HEK293 (cell line): Measurements from ENCODE around the gene ALOX15.

ENCODE experiments used
- CTCF ChIA-PET: fragments of 350-600 bp; formaldehyde crosslinking; extraction: SDS; loops from one replicate; lab custom pipeline; 2021; ENCODE audit warnings: antibody characterized with exemption; lab: Yijun Ruan, JAX
- POLR2A ChIA-PET: fragments of 300-600 bp; formaldehyde crosslinking; extraction: SDS; loops from one replicate; lab custom pipeline; 2020; ENCODE audit warnings: antibody characterized with exemption, inconsistent platforms; lab: Yijun Ruan, JAX
- H3K27ac ChIP-seq: fragments of 200-500 bp; sonication (Bioruptor generic); 2 replicates; pipeline ENCODE4 v1.5.1; 2014; ENCODE audit warnings: low read depth, low read length, control low read depth, inconsistent platforms; ENCODE audit errors: extremely low read depth
- H3K36me3 ChIP-seq, 2 experiments: fragments of 200-500 bp in 1 of 2; sonication (Bioruptor generic) in 1 of 2; 1 replicate in 1 of 2; 2 replicates in 1 of 2; pipeline ENCODE4 v1.5.1; 2014 to 2017; ENCODE audit warnings: inconsistent platforms in 2 of 2, low read length in 2 of 2; ENCODE audit not compliant: control insufficient read depth in 2 of 2, insufficient read depth in 1 of 2
- H3K4me1 ChIP-seq: fragments of 200-500 bp; sonication (Bioruptor generic); 2 replicates; pipeline ENCODE4 v1.5.1; 2014; ENCODE audit warnings: mild to moderate bottlenecking, low read length, inconsistent platforms; ENCODE audit not compliant: control insufficient read depth, insufficient read depth
- H3K4me3 ChIP-seq: 2 replicates; pipeline ENCODE4 v1.5.1; 2011; ENCODE audit warnings: low read depth, mild to moderate bottlenecking, control low read depth, low read length, moderate library complexity
- H3K9me3 ChIP-seq: fragments of 200-500 bp; sonication (Bioruptor generic); 2 replicates; pipeline ENCODE4 v1.5.1; 2014; ENCODE audit warnings: low read depth, low read length, inconsistent platforms; ENCODE audit not compliant: control insufficient read depth, insufficient read depth
- EGR2 ChIP-seq: fragments of 450-650 bp; formaldehyde crosslinking; IDR thresholded peaks from 2 replicates; pipeline ENCODE4 v1.5.1; 2016; ENCODE audit warnings: low read depth, missing biosample characterization, missing genetic modification characterization
- HOXA7 ChIP-seq: sonication (generic); formaldehyde crosslinking; IDR thresholded peaks from 2 replicates; pipeline ENCODE4 v1.8.1; 2022; ENCODE audit warnings: missing genetic modification reagents, borderline replicate concordance
- REST ChIP-seq: fragments of 450-650 bp; formaldehyde crosslinking; IDR thresholded peaks from 2 replicates; pipeline ENCODE4 v1.5.1; 2016; ENCODE audit warnings: missing biosample characterization, missing genetic modification characterization
- ZBTB20 ChIP-seq: fragments of 450-650 bp; formaldehyde crosslinking; IDR thresholded peaks from 2 replicates; pipeline ENCODE4 v1.5.1; 2016; ENCODE audit warnings: missing biosample characterization, missing genetic modification characterization
- ZBTB6 ChIP-seq: fragments of 450-650 bp; formaldehyde crosslinking; IDR thresholded peaks from 2 replicates; pipeline ENCODE4 v1.5.1; 2017; ENCODE audit warnings: missing biosample characterization, missing genetic modification characterization
- ZFHX2 ChIP-seq: fragments of 450-650 bp; formaldehyde crosslinking; conservative IDR thresholded peaks from 2 replicates; pipeline ENCODE4 v1.5.1; 2016; ENCODE audit warnings: missing biosample characterization, missing genetic modification characterization
- ZNF157 ChIP-seq: fragments of 450-650 bp; formaldehyde crosslinking; IDR thresholded peaks from 2 replicates; pipeline ENCODE4 v1.5.1; 2016; ENCODE audit warnings: missing biosample characterization, missing genetic modification characterization
- ZNF2 ChIP-seq: fragments of 450-650 bp; formaldehyde crosslinking; IDR thresholded peaks from 2 replicates; pipeline ENCODE4 v1.5.1; 2016; ENCODE audit warnings: missing biosample characterization, missing genetic modification characterization
- ZNF211 ChIP-seq: fragments of 450-650 bp; formaldehyde crosslinking; IDR thresholded peaks from 2 replicates; pipeline ENCODE4 v1.5.1; 2016; ENCODE audit warnings: low read depth, missing biosample characterization, missing genetic modification characterization
- ZNF214 ChIP-seq: fragments of 450-650 bp; formaldehyde crosslinking; IDR thresholded peaks from 2 replicates; pipeline ENCODE4 v1.5.1; 2017; ENCODE audit warnings: missing biosample characterization, mild to moderate bottlenecking, missing genetic modification characterization, borderline replicate concordance
- ZNF555 ChIP-seq: fragments of 450-650 bp; formaldehyde crosslinking; conservative IDR thresholded peaks from 2 replicates; pipeline ENCODE4 v1.5.1; 2017; ENCODE audit warnings: missing biosample characterization, mild to moderate bottlenecking, missing genetic modification characterization, inconsistent platforms
- ZNF580 ChIP-seq: fragments of 450-650 bp; formaldehyde crosslinking; IDR thresholded peaks from 2 replicates; pipeline ENCODE4 v1.5.1; 2016; ENCODE audit warnings: missing biosample characterization, missing genetic modification characterization
- ZNF596 ChIP-seq: fragments of 450-650 bp; IDR thresholded peaks from 2 replicates; pipeline ENCODE4 v1.5.0; 2018; ENCODE audit warnings: missing biosample characterization, mild to moderate bottlenecking, missing genetic modification characterization, moderate library complexity
- ZNF623 ChIP-seq: fragments of 450-650 bp; formaldehyde crosslinking; IDR thresholded peaks from 2 replicates; pipeline ENCODE4 v1.5.1; 2016; ENCODE audit warnings: missing biosample characterization, missing genetic modification characterization
- ZNF660 ChIP-seq: fragments of 450-650 bp; IDR thresholded peaks from 2 replicates; pipeline ENCODE4 v1.5.1; 2018; ENCODE audit warnings: missing biosample characterization, mild to moderate bottlenecking, missing genetic modification characterization
- ZNF701 ChIP-seq: fragments of 450-650 bp; formaldehyde crosslinking; IDR thresholded peaks from 2 replicates; pipeline ENCODE4 v1.5.1; 2016; ENCODE audit warnings: missing biosample characterization, missing genetic modification characterization
- ZNF785 ChIP-seq: fragments of 450-650 bp; formaldehyde crosslinking; IDR thresholded peaks from 2 replicates; pipeline ENCODE4 v1.5.1; 2016; ENCODE audit warnings: missing biosample characterization, missing genetic modification characterization
- ZNF843 ChIP-seq: fragments of 450-650 bp; formaldehyde crosslinking; IDR thresholded peaks from 2 replicates; pipeline ENCODE4 v1.5.1; 2016; ENCODE audit warnings: missing biosample characterization, missing genetic modification characterization
- TF ChIP-seq, protein P1 (sequence below): fragments of 450-650 bp; IDR thresholded peaks from 2 replicates; pipeline ENCODE4 v1.5.1; 2018; ENCODE audit warnings: missing biosample characterization, missing genetic modification characterization

Gene ALOX15

DNA sequence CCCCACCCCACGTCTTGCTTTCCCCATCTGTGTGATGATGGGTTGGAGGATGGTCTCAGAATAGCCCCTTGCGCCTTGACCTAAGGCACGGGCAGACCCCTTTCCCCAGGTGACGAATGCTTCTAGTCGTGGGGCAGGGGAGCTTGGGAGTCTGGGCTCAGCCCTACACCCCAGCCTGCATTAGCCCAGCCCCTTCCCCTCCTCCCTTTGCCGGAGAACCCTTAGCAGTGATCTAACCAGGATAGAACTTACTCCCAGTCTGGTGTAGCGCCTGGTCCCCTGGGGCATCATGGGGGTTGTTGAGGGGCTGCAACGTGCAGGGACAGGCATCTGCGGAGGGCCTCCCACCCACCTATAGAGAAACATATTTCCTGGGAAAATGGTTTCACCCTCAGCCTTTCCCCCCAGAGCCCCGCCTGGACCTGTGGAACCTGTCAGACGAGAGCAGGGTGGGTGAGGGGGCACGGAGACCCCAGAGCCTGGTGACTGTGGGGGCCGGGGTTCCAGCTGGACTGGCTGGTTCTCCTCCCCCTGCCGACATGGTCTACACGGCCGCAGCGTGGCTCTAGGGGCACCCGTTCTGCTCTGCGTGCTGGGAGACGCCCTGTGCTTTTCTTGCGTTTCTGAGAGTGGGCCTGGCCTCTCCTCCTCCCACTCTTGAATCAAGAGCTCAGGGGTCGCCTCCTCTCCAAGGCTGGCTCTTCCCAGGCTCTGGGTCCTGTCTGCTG, 52.4 kb downstream of the ALOX15 start:
- no peaks in the 10 kb centered on the region for H3K9me3 ChIP-seq
- H3K4me3 ChIP-seq, result no peak overlapping the region
- ChIA-PET POLR2A (no interaction called here), CTCF (interaction anchor here (0.6 to 7.8 kb wide), 3 partner anchors 22 to 354 kb away, joined by 3 to 58 read pairs (median 4); no protein-coding TSS in a partner anchor)
- no peak for TF ChIP-seq ZNF157
- 0 out of 2 replicates have a peak, but pooled peaks have one; percentile 6 for TF ChIP-seq EGR2 (tag by site-specific recombination)
- TF ChIP-seq ZNF596, result no peak
- TF ChIP-seq ZFHX2 (tag by site-specific recombination), result peak; percentile 18; the same call in 1 of the 2 replicates
- TF ChIP-seq ZNF701 (tag by site-specific recombination), result no peak
- no peak for TF ChIP-seq REST (tag by site-specific recombination)
- TF ChIP-seq ZNF785 (tag by site-specific recombination), result no peak
- TF ChIP-seq ZNF623 (tag by site-specific recombination), result no peak
- no peak for TF ChIP-seq ZNF580
- no peak for TF ChIP-seq ZNF843
- TF ChIP-seq ZNF660 (tag by site-specific recombination), result no peak
- TF ChIP-seq ZNF2 (tag by site-specific recombination), result no peak
- no peak for TF ChIP-seq ZBTB6 (tag by site-specific recombination)
- no peak for TF ChIP-seq ZNF555 (tag by site-specific recombination)
- no peak for TF ChIP-seq ZNF214
- H3K4me1 ChIP-seq, result peaks cover 2% of the 10 kb centered on the region; the same call in 1 of the 2 replicates
- no peaks in the 10 kb centered on the region for H3K36me3 ChIP-seq
- no peak overlapping the region for H3K27ac ChIP-seq

DNA sequence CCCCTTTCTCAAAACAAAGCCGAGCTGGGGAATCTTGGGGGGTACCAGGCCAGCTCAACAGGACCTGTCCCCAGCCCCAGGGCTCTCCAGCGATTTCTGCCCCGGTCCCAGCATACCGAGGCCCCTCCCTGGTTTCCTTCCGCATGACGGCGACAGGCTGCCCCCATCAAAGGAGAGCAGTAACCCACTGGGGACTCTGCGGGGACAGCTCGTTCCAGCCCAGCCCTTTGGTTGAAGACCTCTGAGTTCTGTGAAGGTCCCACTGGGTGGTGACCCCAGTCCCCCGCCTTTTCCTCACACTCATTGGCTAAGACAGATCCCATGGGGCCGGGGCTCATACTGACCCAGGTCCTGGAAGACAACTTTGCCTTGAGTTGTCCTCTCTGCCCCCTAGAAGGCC, 53.1 kb downstream of the ALOX15 start:
- H3K27ac ChIP-seq, result no peak overlapping the region
- TF ChIP-seq, protein P1, sequence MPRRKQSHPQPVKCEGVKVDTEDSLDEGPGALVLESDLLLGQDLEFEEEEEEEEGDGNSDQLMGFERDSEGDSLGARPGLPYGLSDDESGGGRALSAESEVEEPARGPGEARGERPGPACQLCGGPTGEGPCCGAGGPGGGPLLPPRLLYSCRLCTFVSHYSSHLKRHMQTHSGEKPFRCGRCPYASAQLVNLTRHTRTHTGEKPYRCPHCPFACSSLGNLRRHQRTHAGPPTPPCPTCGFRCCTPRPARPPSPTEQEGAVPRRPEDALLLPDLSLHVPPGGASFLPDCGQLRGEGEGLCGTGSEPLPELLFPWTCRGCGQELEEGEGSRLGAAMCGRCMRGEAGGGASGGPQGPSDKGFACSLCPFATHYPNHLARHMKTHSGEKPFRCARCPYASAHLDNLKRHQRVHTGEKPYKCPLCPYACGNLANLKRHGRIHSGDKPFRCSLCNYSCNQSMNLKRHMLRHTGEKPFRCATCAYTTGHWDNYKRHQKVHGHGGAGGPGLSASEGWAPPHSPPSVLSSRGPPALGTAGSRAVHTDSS (tag by site-specific recombination), result no peak
- TF ChIP-seq HOXA7 (CRISPR knock-in tag) (no peak), ZBTB20 (tag by site-specific recombination) (no peak), ZNF211 (no peak)
- H3K36me3 ChIP-seq, result no peaks in the 10 kb centered on the region
- ChIA-PET CTCF (interaction anchor here (0.6 to 7.8 kb wide), 4 partner anchors 21 to 223 kb away, joined by 3 to 58 read pairs (median 4); no protein-coding TSS in a partner anchor), POLR2A (no interaction called here)
- H3K9me3 ChIP-seq, result no peaks in the 10 kb centered on the region
- peaks cover 2% of the 10 kb centered on the region; the same call in 1 of the 2 replicates for H3K4me1 ChIP-seq
- no peak overlapping the region for H3K4me3 ChIP-seq
